ENCODE data around the gene NYAP1.

NYAP1 gene

DNA sequence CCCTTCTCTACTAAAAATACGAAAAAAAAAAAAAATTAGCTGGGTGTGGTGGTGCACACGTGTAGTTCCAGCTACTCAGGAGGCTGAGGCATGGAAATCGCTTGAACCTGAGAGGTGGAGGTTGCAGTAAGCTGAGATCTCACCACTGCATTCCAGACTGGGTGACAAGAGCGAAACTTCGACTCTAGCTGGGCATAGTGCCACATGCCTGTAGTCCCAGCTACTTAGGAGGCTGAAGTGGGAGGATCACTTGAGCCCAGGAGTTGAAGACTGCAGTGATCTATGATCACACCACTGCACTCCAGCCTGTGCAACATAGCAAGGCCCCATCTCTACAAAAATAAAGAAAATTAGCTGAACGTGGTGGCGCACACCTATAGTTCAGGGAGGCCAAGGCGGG lies 18.4 kb upstream of the NYAP1 start:
- peak overlapping the region; percentile 54 for H3K9ac ChIP-seq (ENCODE audit: low read length)
- no peak overlapping the region for H3K4me3 ChIP-seq (ENCODE audit: low read length)
- H3K27me3 ChIP-seq (replicated peaks; ENCODE audit: control insufficient read depth, insufficient read depth, low read length): no peaks in the 10 kb centered on the region
- H3K36me3 ChIP-seq (ENCODE audit: control insufficient read depth, insufficient read depth, low read length, severe bottlenecking): peaks cover 7% of the 10 kb centered on the region
- H3K4me1 ChIP-seq (ENCODE audit: control insufficient read depth, insufficient read depth, low read length): peaks cover 8% of the 10 kb centered on the region
- H3K9me3 ChIP-seq (ENCODE audit: control insufficient read depth, low read length): no peaks in the 10 kb centered on the region
- DNase-seq (ENCODE audit: low read depth): no peak

GRCh38 chr7:100465702-100466311 lies 17.9 kb upstream of the NYAP1 start:
- Histone ChIP-seq H3K4me1 (ENCODE audit: control insufficient read depth, insufficient read depth, low read length) (peaks cover 8% of the 10 kb centered on the region), H3K9ac (ENCODE audit: low read length) (peak overlapping the region; percentile 54), H3K4me3 (ENCODE audit: low read length) (no peak overlapping the region), H3K9me3 (ENCODE audit: control insufficient read depth, low read length) (no peaks in the 10 kb centered on the region), H3K27me3 (replicated peaks; ENCODE audit: control insufficient read depth, insufficient read depth, low read length) (no peaks in the 10 kb centered on the region), H3K36me3 (ENCODE audit: control insufficient read depth, insufficient read depth, low read length, severe bottlenecking) (peaks cover 12% of the 10 kb centered on the region)
- peak; percentile 91 for DNase-seq (ENCODE audit: low read depth)

GRCh38 chr7:100466653-100467605 lies 16.8 kb upstream of the NYAP1 start:
- H3K9me3 ChIP-seq (ENCODE audit: control insufficient read depth, low read length): no peaks in the 10 kb centered on the region
- H3K4me3 ChIP-seq (ENCODE audit: low read length): no peak overlapping the region
- peaks cover 8% of the 10 kb centered on the region for H3K4me1 ChIP-seq (ENCODE audit: control insufficient read depth, insufficient read depth, low read length)
- no peaks in the 10 kb centered on the region for H3K27me3 ChIP-seq (replicated peaks; ENCODE audit: control insufficient read depth, insufficient read depth, low read length)
- no peak for DNase-seq (ENCODE audit: low read depth)
- H3K36me3 ChIP-seq (ENCODE audit: control insufficient read depth, insufficient read depth, low read length, severe bottlenecking): peaks cover 16% of the 10 kb centered on the region
- H3K9ac ChIP-seq (ENCODE audit: low read length): no peak overlapping the region

DNA sequence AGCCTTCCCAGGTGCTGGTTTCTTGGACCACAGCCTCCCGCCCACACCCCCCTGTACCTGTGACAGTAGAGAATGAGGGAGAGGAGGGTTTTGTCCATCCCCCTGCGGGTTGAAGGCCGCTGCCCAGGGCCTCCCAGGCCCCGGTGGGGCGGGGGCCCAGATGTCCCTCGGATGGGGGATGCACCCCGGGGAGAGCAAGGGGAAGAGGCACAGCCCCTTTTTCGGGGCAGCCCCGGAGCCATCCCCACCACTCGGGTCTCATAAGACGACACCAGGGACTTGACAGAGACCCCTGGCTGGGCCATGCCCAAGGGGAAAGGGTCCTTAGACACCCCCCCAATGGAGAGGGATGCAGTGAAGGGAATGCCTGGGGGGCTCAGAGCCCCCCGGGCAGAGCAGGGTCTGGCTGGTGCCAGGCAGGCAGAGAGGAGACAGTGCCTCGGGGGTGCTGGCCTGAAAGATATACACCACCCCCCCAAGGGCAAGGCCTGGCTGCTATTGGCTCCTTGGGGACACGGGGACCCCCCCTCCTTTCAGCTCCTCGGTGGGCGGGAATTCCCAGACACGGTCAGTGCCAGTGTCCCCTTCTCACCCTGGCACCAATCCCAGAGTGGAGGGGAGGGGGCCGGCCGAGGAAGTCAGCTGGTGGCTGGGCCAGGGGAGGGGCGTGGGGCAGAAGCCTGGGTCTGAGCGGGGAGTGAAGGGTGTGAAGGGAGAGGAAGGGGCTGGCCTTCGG lies 15.9 kb upstream of the NYAP1 start:
- no peak for DNase-seq (ENCODE audit: low read depth)
- Histone ChIP-seq H3K36me3 (ENCODE audit: control insufficient read depth, insufficient read depth, low read length, severe bottlenecking) (peaks cover 17% of the 10 kb centered on the region), H3K4me3 (ENCODE audit: low read length) (no peak overlapping the region), H3K9ac (ENCODE audit: low read length) (no peak overlapping the region), H3K4me1 (ENCODE audit: control insufficient read depth, insufficient read depth, low read length) (peaks cover 11% of the 10 kb centered on the region), H3K9me3 (ENCODE audit: control insufficient read depth, low read length) (no peaks in the 10 kb centered on the region), H3K27me3 (replicated peaks; ENCODE audit: control insufficient read depth, insufficient read depth, low read length) (no peaks in the 10 kb centered on the region)

GRCh38 chr7:100469227-100470044 lies 14.3 kb upstream of the NYAP1 start:
- peak; percentile 89 for DNase-seq (ENCODE audit: low read depth)
- peaks cover 15% of the 10 kb centered on the region for H3K4me1 ChIP-seq (ENCODE audit: control insufficient read depth, insufficient read depth, low read length)
- H3K36me3 ChIP-seq (ENCODE audit: control insufficient read depth, insufficient read depth, low read length, severe bottlenecking): peaks cover 25% of the 10 kb centered on the region
- H3K4me3 ChIP-seq (ENCODE audit: low read length): no peak overlapping the region
- no peaks in the 10 kb centered on the region for H3K27me3 ChIP-seq (replicated peaks; ENCODE audit: control insufficient read depth, insufficient read depth, low read length)
- H3K9ac ChIP-seq (ENCODE audit: low read length): no peak overlapping the region
- no peaks in the 10 kb centered on the region for H3K9me3 ChIP-seq (ENCODE audit: control insufficient read depth, low read length)

DNA sequence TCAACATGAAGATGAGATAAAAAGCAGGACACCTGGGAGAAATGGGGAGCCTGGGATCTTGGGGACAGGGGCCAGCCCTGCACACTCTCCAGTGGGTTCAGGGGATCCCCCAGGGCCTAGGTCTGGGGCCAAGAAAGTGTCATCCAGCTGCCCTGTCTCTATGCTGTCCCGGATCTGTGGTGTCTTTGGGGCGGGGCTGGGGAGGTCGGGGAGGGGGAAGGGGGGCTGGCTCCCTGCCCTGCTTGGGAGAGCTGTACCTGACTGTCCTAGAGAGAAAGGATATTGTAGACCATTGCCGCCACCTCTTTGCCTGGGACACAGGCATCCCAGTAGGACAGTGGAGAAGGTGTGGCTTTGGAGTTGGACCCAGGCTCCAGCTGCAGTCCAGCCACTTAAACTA lies 12.7 kb upstream of the NYAP1 start:
- H3K4me3 ChIP-seq (ENCODE audit: low read length): no peak overlapping the region
- peaks cover 17% of the 10 kb centered on the region for H3K4me1 ChIP-seq (ENCODE audit: control insufficient read depth, insufficient read depth, low read length)
- H3K27me3 ChIP-seq (replicated peaks; ENCODE audit: control insufficient read depth, insufficient read depth, low read length): no peaks in the 10 kb centered on the region
- H3K36me3 ChIP-seq (ENCODE audit: control insufficient read depth, insufficient read depth, low read length, severe bottlenecking): peaks cover 28% of the 10 kb centered on the region
- no peak overlapping the region for H3K9ac ChIP-seq (ENCODE audit: low read length)
- no peaks in the 10 kb centered on the region for H3K9me3 ChIP-seq (ENCODE audit: control insufficient read depth, low read length)
- no peak for DNase-seq (ENCODE audit: low read depth)

GRCh38 chr7:100472121-100472851 lies 11.4 kb upstream of the NYAP1 start:
- no peak for DNase-seq (ENCODE audit: low read depth)
- H3K4me3 ChIP-seq (ENCODE audit: low read length): no peak overlapping the region

DNA sequence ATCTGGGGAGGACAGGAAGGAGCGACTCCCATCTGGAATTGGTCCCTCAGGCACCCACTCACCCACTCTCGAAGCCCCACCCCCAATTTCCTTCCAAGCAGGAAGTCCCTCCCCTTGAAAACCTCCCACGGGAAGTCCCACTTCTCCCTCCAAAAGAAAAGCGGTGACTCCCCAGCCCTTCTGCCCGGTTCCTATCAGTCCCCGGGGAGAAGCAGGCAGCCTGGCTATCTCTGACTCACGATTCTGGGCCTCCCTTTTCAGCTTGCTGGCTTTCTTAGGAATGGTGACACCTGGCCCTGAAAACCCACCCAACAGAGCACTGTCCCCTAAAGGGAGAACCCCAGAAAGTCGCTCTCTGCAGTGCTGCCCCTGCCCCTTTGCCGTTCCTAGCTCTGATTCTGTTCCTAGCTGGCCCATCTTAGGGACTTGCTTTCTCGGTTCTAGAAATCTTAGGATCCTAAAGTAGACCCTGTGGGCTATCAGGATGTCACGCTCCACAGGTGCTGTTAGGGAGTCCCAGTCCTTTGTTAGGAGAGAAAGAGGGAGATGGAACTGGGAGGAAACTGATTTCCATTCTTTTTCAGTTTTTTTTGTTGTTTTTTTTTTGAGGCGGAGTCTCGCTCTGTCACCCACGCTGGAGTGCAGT lies 10.8 kb upstream of the NYAP1 start:
- Histone ChIP-seq H3K9ac (ENCODE audit: low read length) (peak overlapping the region; percentile 31), H3K36me3 (ENCODE audit: control insufficient read depth, insufficient read depth, low read length, severe bottlenecking) (peaks cover 28% of the 10 kb centered on the region), H3K27me3 (replicated peaks; ENCODE audit: control insufficient read depth, insufficient read depth, low read length) (no peaks in the 10 kb centered on the region), H3K9me3 (ENCODE audit: control insufficient read depth, low read length) (no peaks in the 10 kb centered on the region), H3K4me1 (ENCODE audit: control insufficient read depth, insufficient read depth, low read length) (peaks cover 27% of the 10 kb centered on the region), H3K4me3 (ENCODE audit: low read length) (no peak overlapping the region)
- DNase-seq (ENCODE audit: low read depth): peak; percentile 24

More at GRCh38 chr7:100472121-100472851, 11.4 kb upstream of the NYAP1 start:
- H3K4me1 ChIP-seq (ENCODE audit: control insufficient read depth, insufficient read depth, low read length): peaks cover 27% of the 10 kb centered on the region
- H3K36me3 ChIP-seq (ENCODE audit: control insufficient read depth, insufficient read depth, low read length, severe bottlenecking): peaks cover 28% of the 10 kb centered on the region
- no peaks in the 10 kb centered on the region for H3K9me3 ChIP-seq (ENCODE audit: control insufficient read depth, low read length)
- no peak overlapping the region for H3K9ac ChIP-seq (ENCODE audit: low read length)
- H3K27me3 ChIP-seq (replicated peaks; ENCODE audit: control insufficient read depth, insufficient read depth, low read length): no peaks in the 10 kb centered on the region

GRCh38 chr7:100475549-100475948 lies 8.2 kb upstream of the NYAP1 start:
- no peaks in the 10 kb centered on the region for H3K27me3 ChIP-seq (replicated peaks; ENCODE audit: control insufficient read depth, insufficient read depth, low read length)
- H3K9me3 ChIP-seq (ENCODE audit: control insufficient read depth, low read length): no peaks in the 10 kb centered on the region
- peaks cover 30% of the 10 kb centered on the region for H3K4me1 ChIP-seq (ENCODE audit: control insufficient read depth, insufficient read depth, low read length)
- H3K9ac ChIP-seq (ENCODE audit: low read length): peak overlapping the region; percentile 97
- DNase-seq (ENCODE audit: low read depth): no peak
- H3K4me3 ChIP-seq (ENCODE audit: low read length): peak overlapping the region; percentile 67
- peaks cover 18% of the 10 kb centered on the region for H3K36me3 ChIP-seq (ENCODE audit: control insufficient read depth, insufficient read depth, low read length, severe bottlenecking)
